Activated effector memory CD4-positive, alpha-beta T cell treated with anti-CD3 and anti-CD28 coated beads, Interleukin-2, amount 50 U/mL, for 16 hours (primary cell): ENCODE data around the gene GNS.

ENCODE experiments used
- DNase-seq: peaks from one replicate; pipeline ENCODE4 v3.0.0-alpha.2; 2020

GNS gene

GRCh38 chr12:64759035-64759894, at the start of gene GNS:
Gene GNS (minus strand): TSS chr12:64759406. CDS start chr12:64759276, 130 bp downstream.
- DNase-seq, result peak; percentile 98

- no peak for DNase-seq
Observed at GRCh38 chr12:64808110-64808509, 48.9 kb upstream of the GNS start.

GRCh38 chr12:64806593-64807460, 47.6 kb upstream of the GNS start:
- DNase-seq, result no peak

- no peak for DNase-seq
Observed at GRCh38 chr12:64806173-64806572, 47.0 kb upstream of the GNS start.

GRCh38 chr12:64802180-64802775, 43.1 kb upstream of the GNS start:
- peak; percentile 83 for DNase-seq

GRCh38 chr12:64801381-64801780, 42.2 kb upstream of the GNS start:
- DNase-seq, result no peak

GRCh38 chr12:64800640-64801039, 41.4 kb upstream of the GNS start:
- DNase-seq, result no peak

- no peak for DNase-seq
Observed at GRCh38 chr12:64798165-64798564, 39.0 kb upstream of the GNS start.

GRCh38 chr12:64797156-64797555, 38.0 kb upstream of the GNS start:
- DNase-seq, result no peak

- peak; percentile 72 for DNase-seq
Observed at GRCh38 chr12:64796205-64796845, 37.1 kb upstream of the GNS start.

- DNase-seq, result no peak
Observed at GRCh38 chr12:64794305-64794704, 35.1 kb upstream of the GNS start.

GRCh38 chr12:64793610-64794009, 34.4 kb upstream of the GNS start:
- no peak for DNase-seq

GRCh38 chr12:64792128-64792527, 32.9 kb upstream of the GNS start:
- DNase-seq, result no peak

GRCh38 chr12:64791036-64791435, 31.8 kb upstream of the GNS start:
- DNase-seq, result no peak

- no peak for DNase-seq
Observed at GRCh38 chr12:64790166-64790565, 31.0 kb upstream of the GNS start.

- no peak for DNase-seq
Observed at GRCh38 chr12:64785838-64786237, 26.6 kb upstream of the GNS start.

GRCh38 chr12:64782191-64782876, 23.1 kb upstream of the GNS start:
- no peak for DNase-seq

- DNase-seq, result no peak
Observed at GRCh38 chr12:64781280-64782190, 22.3 kb upstream of the GNS start.

- peak; percentile 65 for DNase-seq
Observed at GRCh38 chr12:64780531-64781279, 21.5 kb upstream of the GNS start.

GRCh38 chr12:64780132-64780530, 20.9 kb upstream of the GNS start:
- no peak for DNase-seq
